Measurements from ENCODE around the gene CEP57. TPM values are rescaled to one million over a fixed set of nuclear protein-coding genes. Genes with fewer than 3 reads are reported as not detected.

CEP57 gene
- total RNA-seq, 1 experiment from 2014 or later: 58.0 TPM

DNA sequence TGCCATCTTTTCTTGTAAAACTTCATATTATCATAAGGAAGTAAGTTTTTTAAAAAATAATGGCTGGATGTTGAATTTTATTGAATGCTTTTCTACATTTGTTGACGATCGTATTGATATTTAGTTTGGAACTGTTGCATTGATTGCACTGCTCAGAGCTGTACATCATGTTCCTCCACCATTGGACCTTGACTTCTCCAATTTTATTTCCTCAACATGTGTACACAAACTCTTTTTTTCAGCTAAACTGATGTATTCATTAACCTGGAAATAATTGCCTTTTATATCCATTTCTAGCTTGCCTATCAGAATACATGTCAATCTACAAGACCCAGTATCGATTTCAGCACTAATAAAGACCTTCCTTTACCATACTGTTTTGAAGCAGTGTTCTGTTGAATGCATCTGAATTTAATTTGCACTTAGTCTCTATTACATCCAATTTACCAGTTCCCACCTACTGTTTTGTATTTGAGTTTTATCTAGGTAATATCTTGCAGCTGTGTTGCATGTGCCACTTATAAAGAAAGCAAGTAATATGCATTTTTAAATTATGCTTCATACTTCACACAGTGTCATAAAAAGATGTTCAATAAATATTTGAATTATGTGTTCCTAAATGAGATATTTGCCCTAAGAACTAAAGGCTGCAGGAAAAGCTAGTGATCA, 5.5 kb downstream of the CEP57 start:
- no peak overlapping the region for H2BK20ac ChIP-seq (ENCODE audit: low read depth, low read length, poor library complexity, severe bottlenecking)
- H2BK5ac ChIP-seq (ENCODE audit: insufficient read length, low read length): no peak overlapping the region
- no peak overlapping the region for H3T11ph ChIP-seq (ENCODE audit: low read length)
- no peak overlapping the region for H3K4me2 ChIP-seq (ENCODE audit: insufficient read depth, insufficient read length, low read length)
- no peak overlapping the region for H2AFZ ChIP-seq (ENCODE audit: low read length)
- H3K27ac ChIP-seq (ENCODE audit: insufficient read length, low read depth, low read length): no peak overlapping the region
- no peak overlapping the region for H3K4ac ChIP-seq (ENCODE audit: low read depth, low read length)
- H3K4me1 ChIP-seq (ENCODE audit: insufficient read depth, low read length): no peaks in the 10 kb centered on the region
- peaks cover 22% of the 10 kb centered on the region; the same call in 1 of the 2 replicates for H3K79me2 ChIP-seq (ENCODE audit: insufficient read depth, low read length)
- H3K14ac ChIP-seq (ENCODE audit: insufficient read depth, low read length): no peak overlapping the region
- H3K23me2 ChIP-seq (ENCODE audit: insufficient read length, low read depth, low read length, poor library complexity, severe bottlenecking): peaks cover 8% of the 10 kb centered on the region
- no peaks in the 10 kb centered on the region for H4K20me1 ChIP-seq (ENCODE audit: control insufficient read depth, insufficient read depth, insufficient read length)
- peaks cover 14 to 19% (median 17%) of the 10 kb centered on the region in 3 experiments for H3K36me3 Mint-ChIP-seq (ENCODE audit: insufficient read depth in 1 of 3, low read depth in 3 of 3)
- no peaks in the 10 kb centered on the region for H3K27me3 Mint-ChIP-seq (ENCODE audit: low read depth)
- DNase-seq: no peak
- TF ChIP-seq, protein P1, sequence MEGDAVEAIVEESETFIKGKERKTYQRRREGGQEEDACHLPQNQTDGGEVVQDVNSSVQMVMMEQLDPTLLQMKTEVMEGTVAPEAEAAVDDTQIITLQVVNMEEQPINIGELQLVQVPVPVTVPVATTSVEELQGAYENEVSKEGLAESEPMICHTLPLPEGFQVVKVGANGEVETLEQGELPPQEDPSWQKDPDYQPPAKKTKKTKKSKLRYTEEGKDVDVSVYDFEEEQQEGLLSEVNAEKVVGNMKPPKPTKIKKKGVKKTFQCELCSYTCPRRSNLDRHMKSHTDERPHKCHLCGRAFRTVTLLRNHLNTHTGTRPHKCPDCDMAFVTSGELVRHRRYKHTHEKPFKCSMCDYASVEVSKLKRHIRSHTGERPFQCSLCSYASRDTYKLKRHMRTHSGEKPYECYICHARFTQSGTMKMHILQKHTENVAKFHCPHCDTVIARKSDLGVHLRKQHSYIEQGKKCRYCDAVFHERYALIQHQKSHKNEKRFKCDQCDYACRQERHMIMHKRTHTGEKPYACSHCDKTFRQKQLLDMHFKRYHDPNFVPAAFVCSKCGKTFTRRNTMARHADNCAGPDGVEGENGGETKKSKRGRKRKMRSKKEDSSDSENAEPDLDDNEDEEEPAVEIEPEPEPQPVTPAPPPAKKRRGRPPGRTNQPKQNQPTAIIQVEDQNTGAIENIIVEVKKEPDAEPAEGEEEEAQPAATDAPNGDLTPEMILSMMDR (conservative IDR thresholded peaks at IDR 0.05): no peak
- H3K4me1 Mint-ChIP-seq: peaks cover 27 to 31% of the 10 kb centered on the region in 2 experiments
- no peak overlapping the region for H2BK120ac ChIP-seq (ENCODE audit: low read depth, low read length, poor library complexity, severe bottlenecking)
- H3K18ac ChIP-seq (ENCODE audit: insufficient read length, low read depth, low read length): no peak overlapping the region
- H3K9me3 Mint-ChIP-seq: no peaks in the 10 kb centered on the region
- no peak overlapping the region for H3K56ac ChIP-seq (ENCODE audit: insufficient read length, low read depth, low read length)
- H4K5ac ChIP-seq (ENCODE audit: insufficient read length, low read depth, low read length): no peak overlapping the region
- H2AK5ac ChIP-seq (ENCODE audit: insufficient read length, low read length): no peak overlapping the region
- H3K27ac Mint-ChIP-seq: no peak overlapping the region
- H3K9ac ChIP-seq (ENCODE audit: extremely low read depth, insufficient read length, low read length): no peak overlapping the region
- no peak overlapping the region for H4K8ac ChIP-seq (replicated peaks; ENCODE audit: insufficient read length, low read depth, low read length)
- H2BK12ac ChIP-seq (ENCODE audit: insufficient read length, low read depth, low read length): no peak overlapping the region
- H3K23ac ChIP-seq (ENCODE audit: insufficient read length, low read depth, low read length): no peak overlapping the region
- H3K27me3 ChIP-seq (ENCODE audit: insufficient read depth, low read length): no peaks in the 10 kb centered on the region
- no peaks in the 10 kb centered on the region for H3K9me3 ChIP-seq (ENCODE audit: control insufficient read depth, low read depth, low read length)
- no peak overlapping the region for H4K91ac ChIP-seq (ENCODE audit: insufficient read length, low read depth, low read length)
- WGBS (ENCODE audit: extremely low coverage, insufficient read length, low lambda C conversion rate): no CpG with 5 or more reads among the region's 3 CpGs
- H2BK15ac ChIP-seq (ENCODE audit: low read depth, low read length): no peak overlapping the region
- no peak overlapping the region for H3K4me3 Mint-ChIP-seq
- no peaks in the 10 kb centered on the region for H3K79me1 ChIP-seq (ENCODE audit: insufficient read depth, low read depth, low read length, poor library complexity, severe bottlenecking)

Measured in H9 (cell line).